Stimulated activated CD8-positive, alpha-beta memory T cell treated with anti-CD3 and anti-CD28 coated beads, Interleukin-4, amount 100 ng/mL, for 4 hours (primary cell): ENCODE measurements around the gene KRTAP6-2.

ENCODE experiments used
- DNase-seq, 2 donors: peaks; one replicate each; pipeline ENCODE4 v3.0.0-alpha.2; 2020; ENCODE audit warnings: low read depth in 2 of 2, low spot score in 1 of 2

The KRTAP6-2 gene

GRCh38 chr21:30577766-30578165 lies 20.9 kb downstream of the KRTAP6-2 start:
- no peak for DNase-seq

- DNase-seq = no peak
Measured at GRCh38 chr21:30567617-30568016, 31.1 kb downstream of the KRTAP6-2 start.

- DNase-seq = no peak
Measured at GRCh38 chr21:30563630-30564029, 35.1 kb downstream of the KRTAP6-2 start.

- no peak for DNase-seq
Measured at GRCh38 chr21:30563072-30563471, 35.6 kb downstream of the KRTAP6-2 start.

GRCh38 chr21:30561957-30562356 lies 36.7 kb downstream of the KRTAP6-2 start:
- DNase-seq = no peak

GRCh38 chr21:30561264-30561895 lies 37.3 kb downstream of the KRTAP6-2 start, which contains the start of gene KRTAP19-7:
Gene KRTAP19-7, minus strand, starts transcription at chr21:30561314. Its CDS starts 25 bp downstream, at chr21:30561289.
- DNase-seq = no peak

- DNase-seq = no peak
Measured at GRCh38 chr21:30555095-30555494, 43.6 kb downstream of the KRTAP6-2 start.

- DNase-seq = no peak
Measured at GRCh38 chr21:30552782-30553181, 45.9 kb downstream of the KRTAP6-2 start.
